ENCODE data around the gene NPC2. TPM values are rescaled to one million over a fixed set of nuclear protein-coding genes. Genes with fewer than 3 reads are reported as not detected.

NPC2 gene
- total and polyA plus RNA-seq, 7 donors = 28.2 to 42.5 (median 31.6) TPM

DNA sequence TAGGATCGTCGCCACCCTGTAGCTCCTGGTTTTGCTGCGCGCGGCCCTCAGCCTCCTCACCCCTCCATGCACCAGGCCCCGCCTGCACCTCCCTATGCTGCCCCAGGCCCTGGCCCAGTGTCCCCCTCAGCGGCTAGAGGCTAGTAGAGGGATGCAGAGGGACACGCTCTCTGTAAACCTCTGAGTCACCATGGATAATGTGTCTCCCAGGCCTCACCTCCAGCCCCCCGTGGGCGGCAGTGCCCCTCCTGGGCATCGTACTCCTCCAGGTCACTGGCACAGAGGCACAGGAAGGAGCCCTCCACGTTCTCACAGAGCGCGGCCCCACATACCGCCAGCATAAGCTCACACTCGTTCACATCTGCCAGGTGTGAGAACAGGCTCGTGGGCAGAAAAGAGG is 12.7 kb upstream of the NPC2 start:
- Histone ChIP-seq H3K9me3 (no peaks in the 10 kb centered on the region), H3K27ac (no peak overlapping the region), H3K36me3 (ENCODE audit: insufficient read depth in 1 of 2, low read depth in 1 of 2) (peaks cover 0 to 8% of the 10 kb centered on the region in 2 donors), H3K4me3 (no peak overlapping the region), H3K27me3 (ENCODE audit: insufficient read depth in 3 of 3, low read length in 2 of 3) (peaks cover 0 to 4% (median 0%) of the 10 kb centered on the region in 3 donors), H3K4me1 (no peaks in the 10 kb centered on the region)
- intact Hi-C loops (cut with DNase I) = no loop called here
- DNase-seq = no peak
- no peak for ATAC-seq
- TF ChIP-seq, protein P1, sequence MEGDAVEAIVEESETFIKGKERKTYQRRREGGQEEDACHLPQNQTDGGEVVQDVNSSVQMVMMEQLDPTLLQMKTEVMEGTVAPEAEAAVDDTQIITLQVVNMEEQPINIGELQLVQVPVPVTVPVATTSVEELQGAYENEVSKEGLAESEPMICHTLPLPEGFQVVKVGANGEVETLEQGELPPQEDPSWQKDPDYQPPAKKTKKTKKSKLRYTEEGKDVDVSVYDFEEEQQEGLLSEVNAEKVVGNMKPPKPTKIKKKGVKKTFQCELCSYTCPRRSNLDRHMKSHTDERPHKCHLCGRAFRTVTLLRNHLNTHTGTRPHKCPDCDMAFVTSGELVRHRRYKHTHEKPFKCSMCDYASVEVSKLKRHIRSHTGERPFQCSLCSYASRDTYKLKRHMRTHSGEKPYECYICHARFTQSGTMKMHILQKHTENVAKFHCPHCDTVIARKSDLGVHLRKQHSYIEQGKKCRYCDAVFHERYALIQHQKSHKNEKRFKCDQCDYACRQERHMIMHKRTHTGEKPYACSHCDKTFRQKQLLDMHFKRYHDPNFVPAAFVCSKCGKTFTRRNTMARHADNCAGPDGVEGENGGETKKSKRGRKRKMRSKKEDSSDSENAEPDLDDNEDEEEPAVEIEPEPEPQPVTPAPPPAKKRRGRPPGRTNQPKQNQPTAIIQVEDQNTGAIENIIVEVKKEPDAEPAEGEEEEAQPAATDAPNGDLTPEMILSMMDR (IDR thresholded peaks at IDR 0.05) = no peak
- 83 to 84% (median 83%) methylated on average over 17 of the region's 17 CpGs for WGBS, 3 donors

DNA sequence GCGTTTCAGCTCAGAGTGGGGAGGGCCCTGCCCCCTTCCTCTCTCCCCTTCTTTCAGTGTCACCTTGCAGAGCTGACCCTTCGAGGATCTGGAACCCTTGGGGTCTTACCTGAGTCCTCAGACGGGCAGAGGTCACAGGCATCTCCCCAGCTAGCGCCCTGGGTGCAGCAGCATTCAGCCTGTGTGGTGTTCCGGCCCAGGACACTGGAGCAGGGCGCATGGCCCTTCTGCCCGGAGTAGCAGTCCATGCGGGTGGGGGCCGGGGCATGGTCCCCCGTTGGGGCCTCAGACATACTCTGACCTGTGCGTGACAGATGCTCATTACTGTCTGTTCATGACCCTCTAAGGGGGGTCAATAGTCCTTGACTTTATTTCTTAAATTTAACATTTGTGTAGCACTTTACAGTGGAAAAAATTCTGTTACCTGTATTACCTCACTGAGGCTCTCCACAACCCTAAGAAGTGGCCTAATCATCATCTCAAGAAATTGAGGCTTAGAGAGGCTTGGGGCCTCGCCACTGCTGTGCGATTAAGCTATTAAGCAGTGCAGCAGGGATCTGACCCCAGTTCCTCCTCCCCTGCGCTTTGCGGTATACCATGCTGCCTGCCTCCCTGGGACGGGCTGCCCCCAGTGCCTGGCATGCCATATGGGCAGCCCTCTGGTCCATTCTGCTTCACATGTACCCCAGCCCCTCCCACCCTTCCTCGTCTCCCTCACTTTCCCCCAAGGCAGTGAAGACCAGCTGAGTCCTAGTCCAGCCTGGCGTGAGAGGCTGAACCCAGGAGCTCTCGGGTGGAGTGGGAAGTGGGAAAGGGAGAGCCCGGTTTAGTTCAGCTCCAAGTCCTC is 12.0 kb upstream of the NPC2 start:
- ATAC-seq = no peak
- H3K36me3 ChIP-seq (ENCODE audit: insufficient read depth in 1 of 2, low read depth in 1 of 2) = peaks cover 0 to 8% of the 10 kb centered on the region in 2 donors
- DNase-seq = no peak
- no peak overlapping the region for H3K27ac ChIP-seq
- 89 to 91% (median 91%) methylated on average over 19 to 20 of the region's 20 CpGs for WGBS, 3 donors
- TF ChIP-seq, protein P1 (IDR thresholded peaks at IDR 0.05) = no peak
- H3K9me3 ChIP-seq = no peaks in the 10 kb centered on the region
- peaks cover 0 to 4% (median 0%) of the 10 kb centered on the region in 3 donors for H3K27me3 ChIP-seq (ENCODE audit: insufficient read depth in 3 of 3, low read length in 2 of 3)
- no peak overlapping the region for H3K4me3 ChIP-seq
- H3K4me1 ChIP-seq = no peaks in the 10 kb centered on the region
- intact Hi-C loops (cut with DNase I) = no loop called here

DNA sequence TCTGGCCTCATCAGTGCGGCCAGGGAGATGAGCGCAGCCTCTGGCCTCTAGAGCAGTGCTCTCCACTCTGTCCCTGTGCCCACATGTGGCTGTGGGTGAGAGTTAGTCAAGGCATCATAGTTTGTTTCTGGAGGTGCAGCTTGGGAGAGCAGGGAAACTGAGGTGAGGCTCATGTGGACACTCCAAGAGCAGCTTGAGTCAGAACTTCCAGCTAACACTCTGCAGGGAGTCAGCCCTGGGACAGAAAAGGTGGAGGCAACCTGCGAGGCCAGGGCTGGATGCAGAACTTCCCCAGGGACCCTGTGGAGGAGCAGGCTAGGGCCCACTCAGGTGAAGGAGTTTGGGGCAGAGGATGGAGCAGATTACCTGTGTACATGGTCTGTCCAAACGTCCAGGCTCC is 11.3 kb upstream of the NPC2 start:
- no peak for ATAC-seq
- H3K27ac ChIP-seq = no peak overlapping the region
- DNase-seq = no peak
- intact Hi-C loops (cut with DNase I) = no loop called here
- peaks cover 0 to 8% of the 10 kb centered on the region in 2 donors for H3K36me3 ChIP-seq (ENCODE audit: insufficient read depth in 1 of 2, low read depth in 1 of 2)
- no peak overlapping the region for H3K4me3 ChIP-seq
- no peaks in the 10 kb centered on the region for H3K4me1 ChIP-seq
- H3K27me3 ChIP-seq (ENCODE audit: insufficient read depth in 3 of 3, low read length in 2 of 3) = peaks cover 0 to 4% (median 0%) of the 10 kb centered on the region in 3 donors
- H3K9me3 ChIP-seq = no peaks in the 10 kb centered on the region
- 90 to 97% (median 95%) methylated on average over 4 of the region's 4 CpGs for WGBS, 3 donors
- TF ChIP-seq, protein P1 (IDR thresholded peaks at IDR 0.05) = no peak

DNA sequence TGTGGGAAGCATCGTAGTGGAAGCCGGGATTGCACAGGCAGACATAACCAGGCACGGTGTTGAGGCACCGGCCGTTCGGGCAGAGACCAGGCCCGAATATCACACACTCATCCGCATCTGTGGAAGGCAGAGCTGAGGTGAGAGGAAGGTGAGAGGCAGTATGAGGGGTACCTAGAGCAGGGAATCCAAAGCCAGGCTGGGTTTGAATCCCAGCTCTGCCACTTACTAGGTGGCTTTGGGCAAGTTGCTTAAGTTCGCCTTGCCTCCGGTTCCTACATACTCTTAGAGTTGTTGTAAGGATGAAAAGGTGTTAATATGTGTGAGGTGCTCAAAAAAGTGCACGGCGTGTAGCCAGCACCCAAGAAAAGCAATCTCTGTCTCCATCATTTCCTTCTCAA is 10.8 kb upstream of the NPC2 start:
- WGBS, 3 donors = 94 to 95% (median 94%) methylated on average over 12 of the region's 12 CpGs
- TF ChIP-seq, protein P1 (IDR thresholded peaks at IDR 0.05) = no peak
- DNase-seq (no peak), ATAC-seq (no peak)
- H3K36me3 ChIP-seq (ENCODE audit: insufficient read depth in 1 of 2, low read depth in 1 of 2) = peaks cover 0 to 8% of the 10 kb centered on the region in 2 donors
- H3K4me3 ChIP-seq = no peak overlapping the region
- intact Hi-C loops (cut with DNase I) = no loop called here
- H3K4me1 ChIP-seq = no peaks in the 10 kb centered on the region
- no peak overlapping the region for H3K27ac ChIP-seq
- H3K9me3 ChIP-seq = no peaks in the 10 kb centered on the region
- H3K27me3 ChIP-seq (ENCODE audit: insufficient read depth in 3 of 3, low read length in 2 of 3) = peaks cover 0 to 4% (median 0%) of the 10 kb centered on the region in 3 donors

All from psoas muscle (tissue), 8 donors.